Lower lobe of right lung (tissue), 2 donors: ENCODE data around the gene NDUFS5. TPM values are rescaled to one million over a fixed set of nuclear protein-coding genes. Genes with fewer than 3 reads are reported as not detected.

ENCODE experiments used
- ATAC-seq, 2 donors: fragments of 200-7000 bp; cut with Tn5 transposase; one replicate each; pipeline ENCODE4 v1.9.1; 2020 to 2022; ENCODE audit warnings: mild to moderate bottlenecking in 2 of 2, moderate library complexity in 2 of 2
- DNase-seq: peaks from one replicate; pipeline ENCODE4 v3.0.0-alpha.2; 2020
- H3K27ac ChIP-seq: fragments of 200-600 bp; one replicate; pipeline ENCODE4 v1.8.0; 2022
- H3K27me3 ChIP-seq: fragments of 200-600 bp; one replicate; pipeline ENCODE4 v1.8.0; 2022; ENCODE audit warnings: low read depth
- H3K36me3 ChIP-seq: fragments of 200-600 bp; one replicate; pipeline ENCODE4 v1.8.0; 2022; ENCODE audit warnings: mild to moderate bottlenecking
- H3K4me1 ChIP-seq: fragments of 200-600 bp; one replicate; pipeline ENCODE4 v1.8.0; 2022
- H3K4me3 ChIP-seq: fragments of 200-600 bp; one replicate; pipeline ENCODE4 v1.8.0; 2022; ENCODE audit warnings: mild to moderate bottlenecking
- H3K9me3 ChIP-seq: fragments of 200-600 bp; one replicate; pipeline ENCODE4 v1.8.0; 2022
- intact Hi-C: fragments of 100-400 bp; cut with DNase I; formaldehyde crosslinking; loops from one replicate; pipeline ENCODE4 v1.11.0; 2022
- total RNA-seq: library from RNA; stranded (reverse); fragmentation: NEBNext Ultra II Directional; extraction: Animal tissue kit (Norgen Biotek cat#: 25700); gene quantifications from one replicate; pipeline ENCODE4 v1.2.1, GENCODE V29; 2021
- TF ChIP-seq, protein P1 (sequence below): fragments of 200-600 bp; IDR thresholded peaks from one replicate; pipeline ENCODE4 v1.8.0; 2022; ENCODE audit warnings: antibody characterized with exemption, mild to moderate bottlenecking
- donor health status: DM: no; HTN: yes; CAD: no; lungs with severe emphysema.

Gene NDUFS5
- total RNA-seq, 1 donor from 2014 or later = 140 TPM

GRCh38 chr1:39043513-39043912, 17.4 kb downstream of the NDUFS5 start:
- H3K36me3 ChIP-seq = peaks cover 35% of the 10 kb centered on the region
- H3K4me3 ChIP-seq = no peak overlapping the region
- ATAC-seq (no peak), DNase-seq (no peak)
- H3K27ac ChIP-seq = no peak overlapping the region
- H3K4me1 ChIP-seq = no peaks in the 10 kb centered on the region
- intact Hi-C loops = no loop called here
- H3K27me3 ChIP-seq = no peaks in the 10 kb centered on the region
- TF ChIP-seq, protein P1, sequence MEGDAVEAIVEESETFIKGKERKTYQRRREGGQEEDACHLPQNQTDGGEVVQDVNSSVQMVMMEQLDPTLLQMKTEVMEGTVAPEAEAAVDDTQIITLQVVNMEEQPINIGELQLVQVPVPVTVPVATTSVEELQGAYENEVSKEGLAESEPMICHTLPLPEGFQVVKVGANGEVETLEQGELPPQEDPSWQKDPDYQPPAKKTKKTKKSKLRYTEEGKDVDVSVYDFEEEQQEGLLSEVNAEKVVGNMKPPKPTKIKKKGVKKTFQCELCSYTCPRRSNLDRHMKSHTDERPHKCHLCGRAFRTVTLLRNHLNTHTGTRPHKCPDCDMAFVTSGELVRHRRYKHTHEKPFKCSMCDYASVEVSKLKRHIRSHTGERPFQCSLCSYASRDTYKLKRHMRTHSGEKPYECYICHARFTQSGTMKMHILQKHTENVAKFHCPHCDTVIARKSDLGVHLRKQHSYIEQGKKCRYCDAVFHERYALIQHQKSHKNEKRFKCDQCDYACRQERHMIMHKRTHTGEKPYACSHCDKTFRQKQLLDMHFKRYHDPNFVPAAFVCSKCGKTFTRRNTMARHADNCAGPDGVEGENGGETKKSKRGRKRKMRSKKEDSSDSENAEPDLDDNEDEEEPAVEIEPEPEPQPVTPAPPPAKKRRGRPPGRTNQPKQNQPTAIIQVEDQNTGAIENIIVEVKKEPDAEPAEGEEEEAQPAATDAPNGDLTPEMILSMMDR = no peak
- H3K9me3 ChIP-seq = no peaks in the 10 kb centered on the region

DNA sequence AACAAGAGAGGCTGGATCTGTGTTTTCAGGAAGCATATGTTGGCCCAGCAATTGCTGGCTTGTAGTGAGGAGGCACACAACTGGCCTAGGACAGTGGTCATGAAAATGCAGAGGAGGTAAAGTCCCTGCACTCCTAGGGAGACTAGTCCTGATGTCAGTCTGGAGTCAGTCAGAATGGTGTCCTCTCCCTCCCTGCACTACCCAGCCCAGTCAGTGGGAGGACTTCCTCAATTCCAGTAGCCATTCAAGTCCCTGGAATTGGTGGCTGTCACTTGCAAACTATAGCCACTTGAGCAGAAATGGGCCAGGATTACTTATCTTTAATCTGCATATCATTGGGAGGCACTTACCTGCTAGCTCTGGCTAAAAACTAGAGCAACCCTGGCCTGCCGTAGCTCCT, 18.6 kb downstream of the NDUFS5 start:
- peak in 1 of 2 donors; percentile 44 for ATAC-seq
- intact Hi-C loops = no loop called here

DNA sequence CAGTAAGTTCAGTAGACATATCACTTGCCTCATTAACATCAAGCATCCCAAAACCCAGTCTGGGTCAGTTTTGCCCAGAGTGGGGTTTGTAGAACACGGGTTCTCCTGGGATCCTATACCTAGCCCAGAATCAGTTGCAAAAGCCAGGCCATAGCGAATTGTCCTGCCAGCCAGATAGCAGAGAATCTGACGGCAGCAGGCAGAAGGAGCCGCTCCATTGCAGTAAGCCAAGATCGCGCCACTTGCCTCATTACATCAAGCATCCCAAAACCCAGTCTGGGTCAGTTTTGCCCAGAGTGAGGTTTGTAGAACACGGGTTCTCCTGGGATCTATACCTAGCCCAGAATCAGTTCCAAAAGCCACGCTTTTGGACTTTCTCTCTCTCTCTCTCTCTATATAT, 19.1 kb downstream of the NDUFS5 start:
- no peak for ATAC-seq
- TF ChIP-seq, protein P1 = no peak
- peak; percentile 10 for DNase-seq
- Histone ChIP-seq H3K9me3 (no peaks in the 10 kb centered on the region), H3K4me3 (no peak overlapping the region), H3K4me1 (no peaks in the 10 kb centered on the region), H3K27me3 (no peaks in the 10 kb centered on the region), H3K36me3 (peaks cover 33% of the 10 kb centered on the region), H3K27ac (no peak overlapping the region)
- intact Hi-C loops = no loop called here

More for the DNA sequence above, 18.6 kb downstream of the NDUFS5 start:
- H3K4me3 ChIP-seq = no peak overlapping the region
- no peaks in the 10 kb centered on the region for H3K27me3 ChIP-seq
- peaks cover 34% of the 10 kb centered on the region for H3K36me3 ChIP-seq
- no peaks in the 10 kb centered on the region for H3K4me1 ChIP-seq
- DNase-seq = peak; percentile 4
- no peak overlapping the region for H3K27ac ChIP-seq
- H3K9me3 ChIP-seq = no peaks in the 10 kb centered on the region
- TF ChIP-seq, protein P1 = no peak

DNA sequence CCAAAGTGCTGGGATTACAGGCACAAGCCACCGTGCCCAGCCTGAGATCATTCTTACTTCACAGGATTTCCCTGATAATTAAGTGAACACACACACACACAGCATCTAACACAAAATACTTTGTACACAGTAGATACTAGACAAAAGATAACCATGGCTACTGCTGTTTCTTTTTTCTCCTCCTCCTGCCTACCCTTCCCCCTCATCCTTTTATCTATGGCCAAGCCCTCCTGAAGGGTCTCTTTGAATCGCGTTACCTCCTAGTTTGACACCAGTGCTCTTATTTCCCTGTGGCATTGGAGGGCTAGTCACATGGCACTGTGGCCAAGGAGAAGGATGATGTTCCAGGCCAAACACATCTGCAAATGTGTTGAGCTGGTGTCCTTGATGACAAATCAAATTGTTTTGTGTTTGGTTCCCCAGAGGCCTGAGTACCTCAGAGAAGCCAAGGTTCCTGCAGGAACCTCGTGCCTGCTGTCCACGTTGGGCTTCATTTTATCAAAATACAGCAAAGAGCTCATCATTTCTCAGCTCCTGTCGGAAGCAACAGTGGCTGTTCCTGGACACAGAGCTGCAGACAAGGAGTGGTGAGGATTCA, 20.6 kb downstream of the NDUFS5 start:
- H3K4me3 ChIP-seq = no peak overlapping the region
- peaks cover 19% of the 10 kb centered on the region for H3K36me3 ChIP-seq
- no peak for ATAC-seq
- no peaks in the 10 kb centered on the region for H3K27me3 ChIP-seq
- DNase-seq = peak; percentile 2
- no peaks in the 10 kb centered on the region for H3K4me1 ChIP-seq
- intact Hi-C loops = no loop called here
- TF ChIP-seq, protein P1 = no peak
- H3K27ac ChIP-seq = peak overlapping the region; percentile 60
- H3K9me3 ChIP-seq = no peaks in the 10 kb centered on the region

- TF ChIP-seq, protein P1 = no peak
- ATAC-seq (peak; percentile 52 to 71), DNase-seq (peak; percentile 6)
- no peak overlapping the region for H3K4me3 ChIP-seq
- H3K4me1 ChIP-seq = no peaks in the 10 kb centered on the region
- H3K36me3 ChIP-seq = peaks cover 10% of the 10 kb centered on the region
- intact Hi-C loops = no loop called here
- no peaks in the 10 kb centered on the region for H3K27me3 ChIP-seq
- H3K27ac ChIP-seq = peak overlapping the region; percentile 60
- no peaks in the 10 kb centered on the region for H3K9me3 ChIP-seq
These were observed 21.5 kb downstream of the NDUFS5 start for GRCh38 chr1:39047374-39048229.
